Medulla oblongata (tissue), 1 donor: ENCODE results near the gene PARD3B.

Source experiments
- DNase-seq: peaks from one replicate; pipeline ENCODE4 v3.0.0-alpha.2; 2015; ENCODE audit errors: extremely low spot score

The PARD3B gene

DNA sequence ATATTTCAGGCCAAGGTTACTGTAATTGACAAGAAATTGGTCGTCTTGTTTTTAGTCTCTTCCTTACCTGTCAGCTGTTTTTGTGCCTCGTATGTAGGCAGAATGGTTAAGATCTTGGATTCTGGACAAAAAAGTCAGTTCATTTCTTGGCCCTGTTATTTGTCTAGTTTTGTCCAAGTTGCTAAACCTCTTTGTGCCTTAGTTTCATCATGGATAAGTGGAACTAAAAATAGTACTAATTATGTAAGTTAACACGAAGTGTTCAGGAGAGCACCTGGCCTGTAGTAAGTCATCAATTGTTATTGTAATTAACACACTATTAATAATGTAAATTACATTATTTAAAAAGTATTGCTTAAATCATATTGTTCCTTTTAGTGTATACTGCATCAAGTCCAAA, 148.0 kb downstream of the PARD3B start:
- DNase-seq = no peak

GRCh38 chr2:204695506-204695905, 150.2 kb downstream of the PARD3B start:
- DNase-seq = no peak

GRCh38 chr2:204696124-204696523, 150.8 kb downstream of the PARD3B start:
- no peak for DNase-seq

DNA sequence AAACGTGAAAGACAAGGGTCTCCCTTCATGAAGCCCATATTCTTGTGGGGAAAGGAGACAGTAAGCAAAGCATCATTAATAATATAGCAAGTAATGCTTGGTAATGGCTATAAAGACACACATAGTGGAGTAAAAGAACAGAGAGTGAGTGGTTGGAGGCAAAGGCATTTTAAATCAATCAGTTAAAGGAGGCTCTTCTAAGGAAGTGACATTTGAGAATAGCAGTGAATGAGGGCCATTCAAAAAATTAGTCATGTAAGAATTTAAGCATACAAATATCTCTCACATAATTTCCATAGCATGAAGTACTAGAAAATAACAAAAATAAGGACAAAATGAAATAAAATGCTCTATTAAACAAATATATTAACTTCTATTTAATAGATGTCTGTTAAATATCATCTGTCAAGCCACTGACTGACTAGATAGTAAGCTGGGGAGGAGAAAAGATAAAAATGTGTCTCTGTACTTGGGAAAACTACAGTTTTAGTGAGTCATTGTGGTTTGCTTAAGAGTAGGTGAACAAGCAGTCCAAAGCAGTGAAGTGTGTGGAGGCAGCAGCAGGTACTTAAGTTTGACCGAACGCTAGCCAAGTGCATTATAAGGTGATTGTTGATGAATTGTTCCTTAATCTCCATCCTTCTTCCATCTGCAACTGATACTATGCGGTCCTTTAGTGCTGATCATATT, 160.1 kb downstream of the PARD3B start:
- no peak for DNase-seq

- DNase-seq = no peak
These were observed 161.7 kb downstream of the PARD3B start for GRCh38 chr2:204706939-204707338.

DNA sequence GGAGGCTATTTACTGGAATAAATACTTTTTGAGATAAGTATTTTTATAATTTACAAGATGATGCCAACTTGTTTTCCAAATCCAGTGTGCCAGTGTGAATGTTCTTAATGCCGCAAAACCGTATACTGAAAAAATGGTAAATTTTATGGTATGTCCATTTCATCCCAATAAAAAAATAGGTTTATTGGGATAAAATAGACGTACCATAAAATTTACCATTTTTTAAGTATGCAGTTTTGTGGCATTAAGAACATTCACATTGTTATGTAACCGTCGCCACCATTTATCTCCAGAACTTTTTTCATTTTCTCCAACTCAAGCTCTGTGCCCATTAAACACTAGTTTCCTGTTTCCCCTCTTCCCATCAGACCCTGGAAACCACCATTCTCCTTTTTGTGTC, 167.9 kb downstream of the PARD3B start:
- no peak for DNase-seq

GRCh38 chr2:204715361-204715760, 170.1 kb downstream of the PARD3B start:
- no peak for DNase-seq

DNA sequence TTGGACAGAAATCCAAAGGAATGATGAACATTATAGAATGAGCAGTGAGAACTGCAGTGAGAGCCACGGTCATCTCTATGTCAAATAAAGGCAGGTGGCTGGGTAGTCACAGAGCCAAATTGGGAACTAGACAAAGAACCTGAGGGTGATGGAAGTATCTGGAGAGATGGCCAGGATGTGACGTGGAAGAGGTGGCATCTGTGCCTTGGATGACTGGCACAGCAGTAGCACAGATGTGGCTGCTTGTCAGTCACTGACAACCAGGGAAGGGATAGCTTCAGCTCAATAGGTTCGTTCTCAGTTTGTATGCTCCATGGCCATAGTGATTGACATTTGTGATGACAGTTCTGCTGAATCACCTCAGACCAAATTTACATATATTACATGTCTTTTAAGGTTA, 172.3 kb downstream of the PARD3B start:
- DNase-seq = no peak

GRCh38 chr2:204718607-204719006, 173.3 kb downstream of the PARD3B start:
- DNase-seq = no peak

GRCh38 chr2:204720874-204721273, 175.6 kb downstream of the PARD3B start:
- DNase-seq = no peak

GRCh38 chr2:204722207-204722606, 176.9 kb downstream of the PARD3B start:
- no peak for DNase-seq

GRCh38 chr2:204722691-204723090, 177.4 kb downstream of the PARD3B start:
- no peak for DNase-seq

DNA sequence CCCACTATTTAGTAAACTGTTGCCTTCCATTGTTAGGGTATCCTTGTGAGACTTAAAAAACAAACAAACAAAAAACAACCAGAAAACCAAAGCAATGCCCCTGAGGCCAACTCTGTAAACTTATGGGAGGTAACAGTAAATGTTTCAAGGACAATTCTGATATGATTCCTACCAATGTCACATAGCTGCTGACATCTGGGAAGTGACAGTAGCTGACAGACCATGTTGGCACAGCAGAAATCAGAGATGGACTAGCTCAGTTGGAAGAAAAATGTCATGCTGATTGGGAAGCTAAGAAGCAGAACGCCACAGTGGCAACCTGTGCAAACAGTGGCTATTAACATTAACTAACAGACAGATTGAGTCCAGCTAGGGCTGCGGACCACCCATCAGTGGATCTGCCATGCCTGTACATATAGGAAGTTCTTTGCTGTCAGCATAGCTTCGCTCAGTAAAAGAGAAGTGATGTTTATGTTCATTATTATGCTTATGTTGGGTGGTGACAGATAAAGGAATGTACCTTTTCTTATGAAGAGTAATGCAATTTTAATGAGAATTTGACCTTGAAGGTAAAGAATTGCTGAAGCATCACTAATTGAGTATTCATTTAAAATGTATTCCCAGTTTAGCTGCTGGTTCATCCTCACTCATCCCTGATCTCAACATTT, 180.6 kb downstream of the PARD3B start:
- no peak for DNase-seq

- DNase-seq = no peak
These were observed 181.6 kb downstream of the PARD3B start for GRCh38 chr2:204726831-204727230.

- DNase-seq = no peak
These were observed 182.1 kb downstream of the PARD3B start for GRCh38 chr2:204727368-204727767.

- DNase-seq = no peak
These were observed 185.3 kb downstream of the PARD3B start for GRCh38 chr2:204730603-204731002.

- DNase-seq = no peak
These were observed 186.7 kb downstream of the PARD3B start for GRCh38 chr2:204732019-204732418.

GRCh38 chr2:204737296-204737695, 192.0 kb downstream of the PARD3B start:
- DNase-seq = no peak

- no peak for DNase-seq
These were observed 193.4 kb downstream of the PARD3B start for GRCh38 chr2:204738721-204739120.

GRCh38 chr2:204743393-204743960, 198.2 kb downstream of the PARD3B start:
- DNase-seq = no peak

DNA sequence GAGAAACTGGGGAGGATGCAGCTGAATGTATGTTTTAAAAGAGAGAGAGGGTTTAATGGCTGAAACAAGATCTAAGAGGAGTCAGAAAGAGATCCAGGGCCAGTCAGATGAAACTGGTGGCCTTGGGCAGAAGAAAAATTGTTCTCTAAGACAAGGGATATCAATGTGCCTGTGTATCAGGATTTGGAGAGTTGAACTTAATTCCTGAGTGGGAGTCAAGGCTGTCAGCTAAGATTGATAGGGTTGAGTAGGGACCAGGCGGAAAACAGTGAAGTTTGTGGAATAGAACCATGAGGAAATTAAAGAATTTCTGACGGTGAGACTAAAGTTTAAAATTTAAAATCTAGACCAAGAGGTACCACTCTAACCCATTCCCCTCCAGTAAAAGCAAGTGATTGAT, 199.2 kb downstream of the PARD3B start:
- no peak for DNase-seq

GRCh38 chr2:204748286-204748685, 203.0 kb downstream of the PARD3B start:
- DNase-seq = no peak

GRCh38 chr2:204749319-204749718, 204.0 kb downstream of the PARD3B start:
- no peak for DNase-seq
